ENCODE data around the gene JCHAIN.
"Not testable (repeated sequence)": the region's sequence is repeated elsewhere in the genome, so short reads cannot be mapped to it uniquely, and the experiment has no call there.

The JCHAIN gene

GRCh38 chr4:70704215-70704930 is 38.1 kb upstream of the JCHAIN start:
- TF ChIP-seq CTCF (IDR thresholded peaks at IDR 0.05; ENCODE audit: low read depth, low read length, missing control alignments): peak; percentile 31
- peak overlapping the region; percentile 68 for H3K4me3 ChIP-seq (ENCODE audit: low read depth, low read length)
- DNase-seq (ENCODE audit: low read depth): no peak
- in situ Hi-C loops (cut with HindIII; ENCODE audit: low sequenced_read_pairs): no loop called here

- in situ Hi-C loops (cut with HindIII; ENCODE audit: low sequenced_read_pairs): no loop called here
- no peak for DNase-seq (ENCODE audit: low read depth)
- peak overlapping the region; percentile 68 for H3K4me3 ChIP-seq (ENCODE audit: low read depth, low read length)
- TF ChIP-seq CTCF (IDR thresholded peaks at IDR 0.05; ENCODE audit: low read depth, low read length, missing control alignments): no peak
These were observed 37.4 kb upstream of the JCHAIN start for GRCh38 chr4:70703619-70704214.

- DNase-seq (ENCODE audit: low read depth); H3K4me3 ChIP-seq (ENCODE audit: low read depth, low read length); in situ Hi-C loops (cut with HindIII; ENCODE audit: low sequenced_read_pairs): not testable (repeated sequence)
These were observed 36.3 kb upstream of the JCHAIN start for GRCh38 chr4:70702592-70702991.

GRCh38 chr4:70701271-70701670 is 35.0 kb upstream of the JCHAIN start:
- TF ChIP-seq CTCF (IDR thresholded peaks at IDR 0.05; ENCODE audit: low read depth, low read length, missing control alignments): no peak
- DNase-seq (ENCODE audit: low read depth): no peak
- in situ Hi-C loops (cut with HindIII; ENCODE audit: low sequenced_read_pairs): no loop called here
- H3K4me3 ChIP-seq (ENCODE audit: low read depth, low read length): no peak overlapping the region

GRCh38 chr4:70700712-70701111 is 34.4 kb upstream of the JCHAIN start:
- TF ChIP-seq CTCF (IDR thresholded peaks at IDR 0.05; ENCODE audit: low read depth, low read length, missing control alignments): no peak
- in situ Hi-C loops (cut with HindIII; ENCODE audit: low sequenced_read_pairs): no loop called here
- H3K4me3 ChIP-seq (ENCODE audit: low read depth, low read length): no peak overlapping the region
- DNase-seq (ENCODE audit: low read depth): no peak

GRCh38 chr4:70698435-70698834 is 32.1 kb upstream of the JCHAIN start:
- DNase-seq (ENCODE audit: low read depth); H3K4me3 ChIP-seq (ENCODE audit: low read depth, low read length); in situ Hi-C loops (cut with HindIII; ENCODE audit: low sequenced_read_pairs): not testable (repeated sequence)

GRCh38 chr4:70694633-70695032 is 28.3 kb upstream of the JCHAIN start:
- DNase-seq (ENCODE audit: low read depth); H3K4me3 ChIP-seq (ENCODE audit: low read depth, low read length); in situ Hi-C loops (cut with HindIII; ENCODE audit: low sequenced_read_pairs): not testable (repeated sequence)

- H3K4me3 ChIP-seq (ENCODE audit: low read depth, low read length): no peak overlapping the region
- in situ Hi-C loops (cut with HindIII; ENCODE audit: low sequenced_read_pairs): no loop called here
- DNase-seq (ENCODE audit: low read depth): no peak
- no peak for TF ChIP-seq CTCF (IDR thresholded peaks at IDR 0.05; ENCODE audit: low read depth, low read length, missing control alignments)
These were observed 25.4 kb upstream of the JCHAIN start for GRCh38 chr4:70691661-70692060.

Measured in astrocyte of the cerebellum (primary cell).